ENCODE results near the gene CNTNAP2. TPM values are rescaled to one million over a fixed set of nuclear protein-coding genes. Genes with fewer than 3 reads are reported as not detected.

The CNTNAP2 gene
- total RNA-seq, 2 donors from 2014 or later: 171 to 228 TPM

- H3K27ac Mint-ChIP-seq: no peak overlapping the region
Observed at GRCh38 chr7:146479040-146479439, 362.4 kb downstream of the CNTNAP2 start.

DNA sequence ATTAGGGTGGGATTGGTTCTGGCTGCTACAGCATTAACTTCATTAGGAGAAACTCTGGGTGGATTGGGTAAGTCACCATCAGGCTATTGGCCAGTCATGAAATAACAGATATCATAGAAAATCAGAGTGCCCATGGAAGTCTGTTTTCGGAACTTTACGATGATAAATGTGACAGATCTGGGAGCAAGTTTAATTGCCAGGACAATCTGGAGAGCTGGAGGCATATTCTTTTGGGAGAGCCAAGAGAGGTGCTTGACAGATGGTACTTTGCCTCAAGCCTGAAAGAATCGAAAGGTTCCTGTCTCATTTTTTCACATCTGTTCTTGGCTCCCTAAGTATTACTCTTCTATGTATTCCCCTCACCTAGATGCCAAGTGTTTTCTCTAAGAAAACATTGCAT, 369.9 kb downstream of the CNTNAP2 start:
- no peak overlapping the region for H3K4me3 Mint-ChIP-seq
- Histone ChIP-seq H3K9ac (ENCODE audit: extremely low read depth, low read length, poor library complexity, severe bottlenecking) (no peak overlapping the region), H3K27me3 (ENCODE audit: control insufficient read depth, insufficient read depth, low read length, poor library complexity, severe bottlenecking) (no peaks in the 10 kb centered on the region), H3K9me3 (ENCODE audit: control insufficient read depth, low read length) (peaks cover 6% of the 10 kb centered on the region), H3K36me3 (ENCODE audit: control insufficient read depth, insufficient read depth, low read length) (no peaks in the 10 kb centered on the region), H3K4me1 (ENCODE audit: control insufficient read depth, insufficient read depth, low read length) (no peaks in the 10 kb centered on the region), H3K4me3 (ENCODE audit: low read length) (no peak overlapping the region), H3K27ac (ENCODE audit: low read depth, low read length) (no peak overlapping the region)
- DNase-seq: no peak
- WGBS, 2 experiments (ENCODE audit: insufficient coverage in 1 of 2, insufficient read length in 1 of 2): 97 to 100% methylated on average over 3 of the region's 3 CpGs
- no peaks in the 10 kb centered on the region for H3K36me3 Mint-ChIP-seq (ENCODE audit: low read depth)
- TF ChIP-seq CTCF (conservative IDR thresholded peaks at IDR 0.05): no peak
- peaks cover 5% of the 10 kb centered on the region for H3K9me3 Mint-ChIP-seq
- H3K4me1 Mint-ChIP-seq: no peaks in the 10 kb centered on the region
- no peak overlapping the region for H3K27ac Mint-ChIP-seq
- H3K27me3 Mint-ChIP-seq (ENCODE audit: insufficient read depth): no peaks in the 10 kb centered on the region

More at GRCh38 chr7:146479040-146479439, 362.4 kb downstream of the CNTNAP2 start:
- Histone ChIP-seq H3K4me3 (ENCODE audit: low read length) (no peak overlapping the region), H3K9me3 (ENCODE audit: control insufficient read depth, low read length) (no peaks in the 10 kb centered on the region), H3K4me1 (ENCODE audit: control insufficient read depth, insufficient read depth, low read length) (no peaks in the 10 kb centered on the region), H3K27me3 (ENCODE audit: control insufficient read depth, insufficient read depth, low read length, poor library complexity, severe bottlenecking) (no peaks in the 10 kb centered on the region), H3K9ac (ENCODE audit: extremely low read depth, low read length, poor library complexity, severe bottlenecking) (no peak overlapping the region), H3K36me3 (ENCODE audit: control insufficient read depth, insufficient read depth, low read length) (no peaks in the 10 kb centered on the region), H3K27ac (ENCODE audit: low read depth, low read length) (no peak overlapping the region)
- H3K9me3 Mint-ChIP-seq: no peaks in the 10 kb centered on the region
- H3K36me3 Mint-ChIP-seq (ENCODE audit: low read depth): no peaks in the 10 kb centered on the region
- no peaks in the 10 kb centered on the region for H3K4me1 Mint-ChIP-seq
- WGBS, 2 experiments (ENCODE audit: insufficient coverage in 1 of 2, insufficient read length in 1 of 2): 87% methylated on average over 2 of the region's 2 CpGs; no CpG with 5 or more reads in 1 of the 2 experiments
- TF ChIP-seq CTCF (conservative IDR thresholded peaks at IDR 0.05): no peak
- H3K27me3 Mint-ChIP-seq (ENCODE audit: insufficient read depth): no peaks in the 10 kb centered on the region
- DNase-seq: no peak
- no peak overlapping the region for H3K4me3 Mint-ChIP-seq

DNA sequence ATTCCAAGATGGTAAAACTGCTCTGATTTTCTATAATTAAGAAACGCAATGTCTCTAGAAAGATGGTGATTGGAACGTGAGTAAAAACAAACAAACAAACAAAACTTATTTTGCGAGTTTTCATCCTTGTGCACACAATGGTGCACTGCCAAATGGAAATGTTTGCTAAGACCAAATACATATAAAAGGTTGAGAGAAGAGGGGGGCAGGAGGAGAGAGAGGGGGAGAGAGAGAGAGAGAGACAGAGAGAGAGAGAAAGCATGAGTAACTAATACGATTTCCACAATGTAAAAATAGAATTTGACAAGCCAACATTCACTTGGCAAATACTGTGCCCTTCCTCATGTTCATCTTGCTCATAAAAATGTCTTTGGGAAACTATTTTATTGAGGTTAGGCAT, 375.4 kb downstream of the CNTNAP2 start:
- H3K9me3 ChIP-seq (ENCODE audit: control insufficient read depth, low read length): peaks cover 10% of the 10 kb centered on the region
- no peaks in the 10 kb centered on the region for H3K27me3 Mint-ChIP-seq (ENCODE audit: insufficient read depth)
- no peak for TF ChIP-seq CTCF (conservative IDR thresholded peaks at IDR 0.05)
- H3K36me3 Mint-ChIP-seq (ENCODE audit: low read depth): no peaks in the 10 kb centered on the region
- H3K36me3 ChIP-seq (ENCODE audit: control insufficient read depth, insufficient read depth, low read length): no peaks in the 10 kb centered on the region
- no peak overlapping the region for H3K27ac ChIP-seq (ENCODE audit: low read depth, low read length)
- H3K4me1 Mint-ChIP-seq: peaks cover 9% of the 10 kb centered on the region
- H3K4me1 ChIP-seq (ENCODE audit: control insufficient read depth, insufficient read depth, low read length): peaks cover 2% of the 10 kb centered on the region
- no peak overlapping the region for H3K4me3 Mint-ChIP-seq
- peaks cover 8% of the 10 kb centered on the region for H3K9me3 Mint-ChIP-seq
- 80 to 94% methylated on average over 1 to 4 of the region's 4 CpGs for WGBS, 2 experiments (ENCODE audit: insufficient coverage in 1 of 2, insufficient read length in 1 of 2)
- H3K4me3 ChIP-seq (ENCODE audit: low read length): no peak overlapping the region
- H3K27me3 ChIP-seq (ENCODE audit: control insufficient read depth, insufficient read depth, low read length, poor library complexity, severe bottlenecking): no peaks in the 10 kb centered on the region
- no peak overlapping the region for H3K27ac Mint-ChIP-seq
- DNase-seq: no peak
- H3K9ac ChIP-seq (ENCODE audit: extremely low read depth, low read length, poor library complexity, severe bottlenecking): no peak overlapping the region
